Stomach (tissue), 9 donors: ENCODE results near the gene SLC25A41. TPM values are rescaled to one million over a fixed set of nuclear protein-coding genes. Genes with fewer than 3 reads are reported as not detected.

ENCODE experiments used
- DNase-seq, 2 donors: peaks; one replicate each; pipeline versions ENCODE4 v3.0.0 to v3.0.0-alpha.2; 2013 to 2019
- H3K27ac ChIP-seq, 5 donors: fragments of 200-600 bp in 4 of 5; sonication (generic) in 4 of 5; one replicate each; pipeline ENCODE4 v1.5.1; 2013 to 2019; ENCODE audit warnings: mild to moderate bottlenecking in 1 of 5, moderate library complexity in 1 of 5
- H3K27me3 ChIP-seq, 3 donors: fragments of 200-600 bp; sonication (generic); one replicate each; pipeline ENCODE4 v1.5.1; 2017 to 2019; ENCODE audit warnings: mixed run types in 1 of 3
- H3K36me3 ChIP-seq, 4 donors: fragments of 200-600 bp; sonication (generic); 1 replicate in 3 of 4; 2 replicates in 1 of 4; pipeline ENCODE4 v1.5.1; 2016 to 2019
- H3K4me1 ChIP-seq, 4 donors: fragments of 200-600 bp; sonication (generic); one replicate each; pipeline ENCODE4 v1.5.1; 2016 to 2019
- H3K4me3 ChIP-seq, 4 donors: fragments of 200-600 bp; sonication (generic) in 3 of 4; one replicate each; pipeline ENCODE4 v1.5.1; 2016 to 2019; ENCODE audit warnings: mild to moderate bottlenecking in 1 of 4
- H3K9me3 ChIP-seq, 4 donors: fragments of 200-600 bp; sonication (generic); one replicate each; pipeline ENCODE4 v1.5.1; 2016 to 2019
- EP300 ChIP-seq: sonication (generic); formaldehyde crosslinking; IDR thresholded peaks from one replicate; pipeline ENCODE4 v1.6.1; 2017; ENCODE audit warnings: antibody characterized with exemption
- POLR2A ChIP-seq, 4 donors: fragments of 450-650 bp; IDR thresholded peaks; one replicate each; pipeline ENCODE4 v1.6.1; 2016; ENCODE audit warnings: antibody characterized with exemption in 4 of 4, control low read depth in 2 of 4, mild to moderate bottlenecking in 1 of 4, moderate library complexity in 1 of 4
- POLR2AphosphoS5 ChIP-seq, 3 donors: sonication (generic); formaldehyde crosslinking; IDR thresholded peaks; one replicate each; pipeline ENCODE4 v1.6.1; 2016; ENCODE audit warnings: antibody characterized with exemption in 3 of 3
- WGBS, 5 donors: extraction: QIAGEN DNeasy Blood & Tissue Kit in 3 of 5; methylation state at CpG; one replicate each; pipeline versions ENCODE4 v1.1.5 to v1.1.7; 2013 to 2018; 5-methylcytosine and 5-hydroxymethylcytosine counted together
- intact Hi-C: fragments of 100-400 bp; cut with DNase I; formaldehyde crosslinking; loops from one replicate; pipeline ENCODE4 v1.15.1; 2023; ENCODE audit warnings: low total_unique reads
- polyA plus RNA-seq, 3 donors: library from polyadenylated mRNA; stranded (reverse); fragments of 200-250 nt; gene quantifications; one replicate each; pipeline ENCODE4 v1.2.3, GENCODE V29; 2013
- total RNA-seq, 5 donors: library from RNA; depleted of rRNA; stranded (reverse); fragments of >200 nt; gene quantifications; one replicate each; pipeline versions ENCODE4 v1.1.0 to v1.2.3, GENCODE V29; 2014 to 2016
- TF ChIP-seq, protein P1 (sequence below), 7 experiments: fragments of 450-650 bp in 4 of 7; fragments of 200-600 bp in 3 of 7; sonication (generic) in 3 of 7; IDR thresholded peaks; one replicate each; pipeline ENCODE4 v1.5.1; 2016 to 2019; ENCODE audit warnings: antibody characterized with exemption in 7 of 7, control low read depth in 2 of 7, mild to moderate bottlenecking in 1 of 7
- donor health status: healthy with polysubstance abuse.
- donor health status: Bipolar disorder and iron deficiency.
- donor health status: healthy.

SLC25A41 gene
- total and polyA plus RNA-seq, 8 donors = 0.80 to 4.9 TPM; not detected in 6

- Histone ChIP-seq H3K4me1 (peaks cover 8 to 23% (median 10%) of the 10 kb centered on the region in 4 donors), H3K27me3 (peaks cover 0 to 19% (median 8%) of the 10 kb centered on the region in 3 donors), H3K4me3 (no peak overlapping the region), H3K27ac (no peak overlapping the region), H3K36me3 (peaks cover 4 to 59% (median 24%) of the 10 kb centered on the region in 4 donors), H3K9me3 (no peaks in the 10 kb centered on the region)
- TF ChIP-seq EP300 (no peak), POLR2AphosphoS5 (IDR thresholded peaks at IDR 0.05) (no peak), POLR2A (IDR thresholded peaks at IDR 0.05) (no peak)
- TF ChIP-seq, protein P1, sequence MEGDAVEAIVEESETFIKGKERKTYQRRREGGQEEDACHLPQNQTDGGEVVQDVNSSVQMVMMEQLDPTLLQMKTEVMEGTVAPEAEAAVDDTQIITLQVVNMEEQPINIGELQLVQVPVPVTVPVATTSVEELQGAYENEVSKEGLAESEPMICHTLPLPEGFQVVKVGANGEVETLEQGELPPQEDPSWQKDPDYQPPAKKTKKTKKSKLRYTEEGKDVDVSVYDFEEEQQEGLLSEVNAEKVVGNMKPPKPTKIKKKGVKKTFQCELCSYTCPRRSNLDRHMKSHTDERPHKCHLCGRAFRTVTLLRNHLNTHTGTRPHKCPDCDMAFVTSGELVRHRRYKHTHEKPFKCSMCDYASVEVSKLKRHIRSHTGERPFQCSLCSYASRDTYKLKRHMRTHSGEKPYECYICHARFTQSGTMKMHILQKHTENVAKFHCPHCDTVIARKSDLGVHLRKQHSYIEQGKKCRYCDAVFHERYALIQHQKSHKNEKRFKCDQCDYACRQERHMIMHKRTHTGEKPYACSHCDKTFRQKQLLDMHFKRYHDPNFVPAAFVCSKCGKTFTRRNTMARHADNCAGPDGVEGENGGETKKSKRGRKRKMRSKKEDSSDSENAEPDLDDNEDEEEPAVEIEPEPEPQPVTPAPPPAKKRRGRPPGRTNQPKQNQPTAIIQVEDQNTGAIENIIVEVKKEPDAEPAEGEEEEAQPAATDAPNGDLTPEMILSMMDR (IDR thresholded peaks at IDR 0.05) = no peak
- 66 to 80% (median 77%) methylated on average over 12 to 14 of the region's 14 CpGs for WGBS, 5 donors
- no peak for DNase-seq
- intact Hi-C loops = no loop called here
These were observed 37.5 kb upstream of the SLC25A41 start for GRCh38 chr19:6471076-6471475.

DNA sequence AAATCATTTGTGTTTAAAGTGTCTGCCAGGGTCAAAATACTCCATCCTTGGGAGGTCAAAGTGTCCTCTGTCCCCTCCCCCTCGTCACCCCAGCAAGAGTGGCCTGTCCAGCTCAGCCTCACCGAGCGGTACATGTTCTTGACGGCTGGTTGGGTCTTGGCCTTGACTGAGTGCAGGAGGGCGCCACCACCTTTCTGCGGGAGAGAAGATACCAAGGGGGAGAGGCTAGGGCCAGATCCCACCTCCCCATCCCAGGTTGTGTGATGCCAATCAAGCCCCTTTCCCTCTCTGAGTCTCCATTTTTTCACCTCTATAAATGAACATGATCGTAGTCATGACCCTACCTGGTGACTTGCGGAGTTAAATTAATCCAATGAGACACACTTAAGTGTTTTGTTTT lies 36.6 kb upstream of the SLC25A41 start:
- intact Hi-C loops = no loop called here
- Histone ChIP-seq H3K9me3 (no peaks in the 10 kb centered on the region), H3K4me3 (no peak overlapping the region), H3K27ac (no peak overlapping the region), H3K27me3 (peaks cover 0 to 14% (median 1%) of the 10 kb centered on the region in 3 donors), H3K36me3 (peaks cover 4 to 53% (median 24%) of the 10 kb centered on the region in 4 donors), H3K4me1 (peaks cover 4 to 23% (median 7%) of the 10 kb centered on the region in 4 donors)
- TF ChIP-seq EP300 (no peak), POLR2A (IDR thresholded peaks at IDR 0.05) (no peak), POLR2AphosphoS5 (IDR thresholded peaks at IDR 0.05) (no peak)
- TF ChIP-seq, protein P1 (IDR thresholded peaks at IDR 0.05) = no peak
- DNase-seq = no peak
- WGBS, 5 donors = 70 to 75% (median 74%) methylated on average over 8 of the region's 8 CpGs

DNA sequence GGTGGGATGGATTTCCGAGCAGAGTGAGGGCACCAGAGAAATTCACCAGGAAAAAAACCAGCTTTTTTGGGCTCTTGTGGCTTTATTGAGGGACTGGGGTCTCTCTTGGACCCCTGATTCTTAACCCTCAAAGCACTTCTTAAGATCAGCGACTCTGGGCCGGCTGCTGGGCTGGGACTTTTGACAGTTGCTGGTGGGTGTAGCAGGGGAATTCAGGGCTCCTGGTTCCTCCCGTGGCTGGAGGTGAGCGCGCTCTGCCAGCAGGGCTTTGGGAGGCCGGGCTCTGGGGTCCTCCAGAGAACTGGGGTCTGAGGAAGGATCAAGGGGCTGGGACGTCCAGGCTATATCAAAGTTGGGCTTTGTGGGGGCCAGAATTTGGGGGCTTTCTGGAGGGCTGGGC lies 33.8 kb upstream of the SLC25A41 start:
- 82 to 93% (median 86%) methylated on average over 8 of the region's 8 CpGs for WGBS, 5 donors
- no peak overlapping the region for H3K27ac ChIP-seq
- intact Hi-C loops = no loop called here
- DNase-seq = no peak
- peaks cover 4 to 49% (median 24%) of the 10 kb centered on the region in 4 donors for H3K36me3 ChIP-seq
- TF ChIP-seq POLR2AphosphoS5 (IDR thresholded peaks at IDR 0.05) (no peak), POLR2A (IDR thresholded peaks at IDR 0.05) (no peak), EP300 (no peak)
- TF ChIP-seq, protein P1 (IDR thresholded peaks at IDR 0.05) = no peak
- H3K9me3 ChIP-seq = no peaks in the 10 kb centered on the region
- H3K4me3 ChIP-seq = no peak overlapping the region
- H3K4me1 ChIP-seq = peaks cover 4 to 32% (median 12%) of the 10 kb centered on the region in 4 donors
- peaks cover 0 to 34% (median 13%) of the 10 kb centered on the region in 3 donors for H3K27me3 ChIP-seq

- no peak for DNase-seq
- no peak overlapping the region for H3K4me3 ChIP-seq
- TF ChIP-seq, protein P1 (IDR thresholded peaks at IDR 0.05) = no peak
- peaks cover 0 to 34% (median 13%) of the 10 kb centered on the region in 3 donors for H3K27me3 ChIP-seq
- H3K36me3 ChIP-seq = peaks cover 4 to 49% (median 24%) of the 10 kb centered on the region in 4 donors
- 88 to 92% (median 92%) methylated on average over 7 to 21 of the region's 21 CpGs for WGBS, 5 donors
- no peak overlapping the region for H3K27ac ChIP-seq
- H3K4me1 ChIP-seq = peaks cover 4 to 32% (median 12%) of the 10 kb centered on the region in 4 donors
- intact Hi-C loops = no loop called here
- H3K9me3 ChIP-seq = no peaks in the 10 kb centered on the region
These were observed 33.1 kb upstream of the SLC25A41 start for GRCh38 chr19:6466526-6467248.
